ENCODE data around the gene TTBK2. TPM values are rescaled to one million over a fixed set of nuclear protein-coding genes. Genes with fewer than 3 reads are reported as not detected.

Gene TTBK2
- total RNA-seq, 2 experiments from 2014 or later = 17.5 to 20.1 TPM

GRCh38 chr15:42811433-42811832 is 109.1 kb downstream of the TTBK2 start:
- ATAC-seq (ENCODE audit: poor library complexity) (no peak), DNase-seq (no peak)
- H3K36me3 ChIP-seq (ENCODE audit: insufficient read depth, low read length) = peaks cover 8% of the 10 kb centered on the region
- H3K27ac ChIP-seq (ENCODE audit: low read depth in 1 of 2, low read length in 2 of 2) = no peak overlapping the region
- Mint-ChIP-seq H3K36me3 (ENCODE audit: low read depth) (peaks cover 41% of the 10 kb centered on the region), H3K9me3 (no peaks in the 10 kb centered on the region), H3K4me3 (no peak overlapping the region), H3K4me1 (ENCODE audit: low read depth) (no peaks in the 10 kb centered on the region), H3K27me3 (no peaks in the 10 kb centered on the region), H3K27ac (no peak overlapping the region)
- no peaks in the 10 kb centered on the region for H3K4me1 ChIP-seq (ENCODE audit: insufficient read depth, low read length)
- CTCF ChIA-PET = interaction anchor here (0.8 to 1.0 kb wide), 2 partner anchors 10 to 20 kb away, joined by 3 to 4 read pairs; no protein-coding TSS in a partner anchor
- H3K27me3 ChIP-seq (ENCODE audit: control insufficient read depth in 1 of 2, insufficient read depth in 2 of 2, low read length in 2 of 2) = no peaks in the 10 kb centered on the region
- POLR2A ChIA-PET = no interaction called here
- no peaks in the 10 kb centered on the region for H3K9me3 ChIP-seq (ENCODE audit: control insufficient read depth in 1 of 2, insufficient read depth in 1 of 2, low read length in 2 of 2)
- no peak overlapping the region for H3K4me3 ChIP-seq (ENCODE audit: low read length)
- intact Hi-C loops (cut with DNase I, micrococcal nuclease) = no loop called here
- no peak for TF ChIP-seq CTCF (IDR thresholded peaks at IDR 0.05)

GRCh38 chr15:42808913-42809312 is 111.7 kb downstream of the TTBK2 start:
- Mint-ChIP-seq H3K27me3 (no peaks in the 10 kb centered on the region), H3K4me1 (ENCODE audit: low read depth) (no peaks in the 10 kb centered on the region), H3K4me3 (no peak overlapping the region), H3K36me3 (ENCODE audit: low read depth) (peaks cover 48% of the 10 kb centered on the region), H3K27ac (no peak overlapping the region), H3K9me3 (no peaks in the 10 kb centered on the region)
- Histone ChIP-seq H3K4me3 (ENCODE audit: low read length) (no peak overlapping the region), H3K9me3 (ENCODE audit: control insufficient read depth in 1 of 2, insufficient read depth in 1 of 2, low read length in 2 of 2) (no peaks in the 10 kb centered on the region), H3K27me3 (ENCODE audit: control insufficient read depth in 1 of 2, insufficient read depth in 2 of 2, low read length in 2 of 2) (no peaks in the 10 kb centered on the region), H3K27ac (ENCODE audit: low read depth in 1 of 2, low read length in 2 of 2) (no peak overlapping the region), H3K36me3 (ENCODE audit: insufficient read depth, low read length) (peaks cover 8% of the 10 kb centered on the region), H3K4me1 (ENCODE audit: insufficient read depth, low read length) (no peaks in the 10 kb centered on the region)
- POLR2A ChIA-PET = no interaction called here
- CTCF ChIA-PET = interaction anchor here (2.1 kb wide), 1 partner anchor 118 kb away, joined by 6 read pairs; no protein-coding TSS in a partner anchor
- no peak for TF ChIP-seq CTCF (IDR thresholded peaks at IDR 0.05)
- intact Hi-C loops (cut with DNase I, micrococcal nuclease) = no loop called here
- ATAC-seq (ENCODE audit: poor library complexity) (no peak), DNase-seq (no peak)

- H3K27ac Mint-ChIP-seq = no peak overlapping the region
- no peaks in the 10 kb centered on the region for H3K9me3 Mint-ChIP-seq
- ATAC-seq (ENCODE audit: poor library complexity) (no peak), DNase-seq (no peak)
- no peak for TF ChIP-seq CTCF (IDR thresholded peaks at IDR 0.05)
- H3K27me3 ChIP-seq (ENCODE audit: control insufficient read depth in 1 of 2, insufficient read depth in 2 of 2, low read length in 2 of 2) = no peaks in the 10 kb centered on the region
- H3K36me3 Mint-ChIP-seq (ENCODE audit: low read depth) = peaks cover 62% of the 10 kb centered on the region
- no peak overlapping the region for H3K4me3 ChIP-seq (ENCODE audit: low read length)
- H3K4me1 Mint-ChIP-seq (ENCODE audit: low read depth) = no peaks in the 10 kb centered on the region
- H3K9me3 ChIP-seq (ENCODE audit: control insufficient read depth in 1 of 2, insufficient read depth in 1 of 2, low read length in 2 of 2) = no peaks in the 10 kb centered on the region
- no peaks in the 10 kb centered on the region for H3K27me3 Mint-ChIP-seq
- H3K4me1 ChIP-seq (ENCODE audit: insufficient read depth, low read length) = no peaks in the 10 kb centered on the region
- CTCF ChIA-PET = no interaction called here
- intact Hi-C loops (cut with DNase I, micrococcal nuclease) = no loop called here
- POLR2A ChIA-PET = no interaction called here
- H3K4me3 Mint-ChIP-seq = no peak overlapping the region
- peaks cover 24% of the 10 kb centered on the region for H3K36me3 ChIP-seq (ENCODE audit: insufficient read depth, low read length)
- no peak overlapping the region for H3K27ac ChIP-seq (ENCODE audit: low read depth in 1 of 2, low read length in 2 of 2)
Observed at GRCh38 chr15:42805266-42805665, 115.3 kb downstream of the TTBK2 start.

Measured in CD4-positive, alpha-beta T cell (primary cell).